Panc1 (cell line): ENCODE measurements around the gene SETX. TPM values are rescaled to one million over a fixed set of nuclear protein-coding genes. Genes with fewer than 3 reads are reported as not detected.

Source experiments
- ATAC-seq: fragments of 200-7000 bp; cut with Tn5 transposase; 2 replicates; pipeline ENCODE4 v1.9.1; 2020; ENCODE audit warnings: mild to moderate bottlenecking, moderate library complexity
- BruUV-seq: library from RNA; stranded (reverse); fragments of 400-500 nt; replicated peaks from 2 replicates; lab custom pipeline; 2021; lab: Mats Ljungman, UMichigan
- CTCF ChIA-PET: fragments of 300-600 bp; sonication (Branson Sonifier 250); formaldehyde crosslinking; loops from one replicate; lab custom pipeline; 2022; ENCODE audit warnings: antibody characterized with exemption; lab: Charles Lee
- POLR2A ChIA-PET: fragments of 300-600 bp; sonication (Branson Sonifier 250); formaldehyde crosslinking; loops from one replicate; lab custom pipeline; 2022; ENCODE audit warnings: antibody characterized with exemption; lab: Charles Lee
- DNase-seq: peaks from one replicate; pipeline ENCODE4 v3.0.0-alpha.2; 2010; ENCODE audit warnings: low read depth, low spot score
- H3K27ac ChIP-seq: 2 replicates; pipeline ENCODE4 v1.5.1; 2011; ENCODE audit warnings: mild to moderate bottlenecking, low read length, inconsistent platforms
- H3K27me3 ChIP-seq: fragments of 200-500 bp; sonication (Bioruptor generic); 2 replicates; pipeline ENCODE4 v1.6.0; 2014; ENCODE audit warnings: low read length, inconsistent platforms; ENCODE audit not compliant: control insufficient read depth, insufficient read depth
- H3K36me3 ChIP-seq: fragments of 200-500 bp; sonication (Bioruptor generic); 2 replicates; pipeline ENCODE4 v1.5.1; 2014; ENCODE audit warnings: inconsistent platforms, mild to moderate bottlenecking, low read length, moderate library complexity; ENCODE audit not compliant: control insufficient read depth, insufficient read depth
- H3K4me1 ChIP-seq: 2 replicates; pipeline ENCODE4 v1.5.1; 2011; ENCODE audit warnings: inconsistent platforms, mild to moderate bottlenecking, low read length, moderate library complexity; ENCODE audit not compliant: control insufficient read depth, insufficient read depth
- H3K4me3 ChIP-seq, 2 experiments: 2 replicates each; pipeline ENCODE4 v1.5.1; 2011 to 2012; ENCODE audit warnings: low read depth in 2 of 2, low read length in 2 of 2, mild to moderate bottlenecking in 2 of 2, inconsistent platforms in 1 of 2, moderate library complexity in 1 of 2
- H3K9me3 ChIP-seq: fragments of 200-500 bp; sonication (Bioruptor generic); 2 replicates; pipeline ENCODE4 v1.5.1; 2014; ENCODE audit warnings: low read depth, mild to moderate bottlenecking, inconsistent platforms, low read length, moderate library complexity; ENCODE audit not compliant: control insufficient read depth, insufficient read depth
- CTCF ChIP-seq: fragments of 450-650 bp; IDR thresholded peaks from 2 replicates; pipeline ENCODE4 v1.5.1; 2017; ENCODE audit warnings: mild to moderate bottlenecking
- POLR2AphosphoS5 ChIP-seq: IDR thresholded peaks from 2 replicates; pipeline ENCODE4 v1.6.1; 2012; ENCODE audit warnings: mild to moderate bottlenecking, low read depth, low read length, moderate library complexity
- REST ChIP-seq, 2 experiments: IDR thresholded peaks; 2 replicates each; pipeline ENCODE4 v1.6.1; 2011 to 2012; ENCODE audit warnings: low read depth in 2 of 2, control low read depth in 1 of 2, low read length in 1 of 2, mild to moderate bottlenecking in 1 of 2, moderate library complexity in 1 of 2; ENCODE audit not compliant: insufficient read depth in 1 of 2
- SIN3A ChIP-seq: IDR thresholded peaks from 2 replicates; pipeline ENCODE4 v1.6.1; 2012; ENCODE audit warnings: low read depth, mild to moderate bottlenecking, low read length, moderate library complexity, borderline replicate concordance; ENCODE audit not compliant: insufficient read depth
- TCF7L2 ChIP-seq: IDR thresholded peaks from 2 replicates; pipeline ENCODE4 v1.6.1; 2011; ENCODE audit warnings: mild to moderate bottlenecking, low read depth, low read length, inconsistent platforms
- in situ Hi-C: cut with HindIII; loops from 2 replicates; pipeline ENCODE4 v1.10.0; 2016; ENCODE audit warnings: low sequenced_read_pairs, low pct_unique_long_range_greater_than_20kb
- intact Hi-C: fragments of 100-400 bp; cut with micrococcal nuclease; formaldehyde crosslinking; loops from one replicate; pipeline ENCODE4 v1.10.0; 2022; ENCODE audit not compliant: unreplicated experiment
- total RNA-seq: library from RNA; stranded (reverse); gene quantifications from one replicate; pipeline ENCODE4 v1.2.1, GENCODE V29; 2021; ENCODE audit not compliant: unreplicated experiment

Gene SETX
- total RNA-seq, 1 experiment from 2014 or later, result 28.1 TPM

- intact Hi-C loops (no loop called here), in situ Hi-C loops (no loop called here)
- H3K4me1 ChIP-seq, result no peaks in the 10 kb centered on the region
- DNase-seq (no peak), ATAC-seq (no peak)
- H3K27ac ChIP-seq, result no peak overlapping the region
- no peaks in the 10 kb centered on the region for H3K27me3 ChIP-seq
- peaks cover 6% of the 10 kb centered on the region; the same call in 1 of the 2 replicates for H3K36me3 ChIP-seq
- no peaks in the 10 kb centered on the region for H3K9me3 ChIP-seq
- ChIA-PET CTCF (no interaction called here), POLR2A (no interaction called here)
- TF ChIP-seq POLR2AphosphoS5 (no peak), REST (IDR thresholded peaks at IDR 0.05; ENCODE audit: insufficient read depth in 1 of 2, low read depth in 2 of 2, low read length in 1 of 2) (no peak), SIN3A (no peak), CTCF (no peak), TCF7L2 (no peak)
- no peak overlapping the region for H3K4me3 ChIP-seq
- no TSS peak for BruUV-seq
Measured at GRCh38 chr9:132312873-132313272, 41.9 kb downstream of the SETX start.

GRCh38 chr9:132312426-132312825 lies 42.4 kb downstream of the SETX start:
- in situ Hi-C loops (no loop called here), intact Hi-C loops (no loop called here)
- Histone ChIP-seq H3K27me3 (no peaks in the 10 kb centered on the region), H3K36me3 (peaks cover 5% of the 10 kb centered on the region; the same call in 1 of the 2 replicates), H3K9me3 (no peaks in the 10 kb centered on the region), H3K27ac (no peak overlapping the region), H3K4me3 (no peak overlapping the region), H3K4me1 (no peaks in the 10 kb centered on the region)
- no TSS peak for BruUV-seq
- ATAC-seq, result no peak
- POLR2A ChIA-PET, result no interaction called here
- CTCF ChIA-PET, result no interaction called here
- DNase-seq, result no peak
- no peak for TF ChIP-seq CTCF
- no peak for TF ChIP-seq TCF7L2
- TF ChIP-seq REST (IDR thresholded peaks at IDR 0.05; ENCODE audit: insufficient read depth in 1 of 2, low read depth in 2 of 2, low read length in 1 of 2), result no peak
- TF ChIP-seq SIN3A, result no peak
- no peak for TF ChIP-seq POLR2AphosphoS5
